IMR-90 (cell line): ENCODE results near the gene SAMD5. TPM values are rescaled to one million over a fixed set of nuclear protein-coding genes. Genes with fewer than 3 reads are reported as not detected.

ENCODE experiments used
- ATAC-seq: fragments of 200-7000 bp; cut with Tn5 transposase; 2 replicates; pipeline ENCODE4 v1.9.1; 2020; ENCODE audit warnings: low read depth, mild to moderate bottlenecking, moderate library complexity
- BruUV-seq: library from RNA; stranded (reverse); fragments of 400-500 nt; replicated peaks from 2 replicates; lab custom pipeline; 2021; lab: Mats Ljungman, UMichigan
- CTCF ChIA-PET: fragments of 300-600 bp; formaldehyde crosslinking; extraction: SDS; loops from one replicate; lab custom pipeline; 2021; ENCODE audit warnings: antibody characterized with exemption; lab: Yijun Ruan, JAX
- POLR2A ChIA-PET: fragments of 300-600 bp; sonication (Branson Sonifier 250); formaldehyde crosslinking; loops from one replicate; lab custom pipeline; 2022; ENCODE audit warnings: antibody characterized with exemption; ENCODE audit not compliant: unreplicated experiment; lab: Charles Lee
- DNase-seq: peaks from one replicate; pipeline ENCODE4 v3.0.0; 2013
- H2AFZ ChIP-seq: replicated peaks from 2 replicates; pipeline ENCODE3; 2013; ENCODE audit warnings: low read length, mild to moderate bottlenecking; ENCODE audit not compliant: poor library complexity
- H2AK5ac ChIP-seq: 2 replicates; pipeline ENCODE4 v1.6.1; 2013; ENCODE audit warnings: low read depth, low read length, inconsistent platforms
- H2AK9ac ChIP-seq: replicated peaks from 2 replicates; pipeline ENCODE3; 2013; ENCODE audit warnings: mild to moderate bottlenecking, low read depth, low read length, moderate library complexity; ENCODE audit not compliant: poor library complexity
- H2BK120ac ChIP-seq: 2 replicates; pipeline ENCODE4 v1.6.1; 2013; ENCODE audit warnings: low read depth, low read length, inconsistent platforms
- H2BK15ac ChIP-seq: 3 replicates; pipeline ENCODE4 v1.6.1; 2013; ENCODE audit warnings: low read depth, low read length, inconsistent platforms
- H2BK20ac ChIP-seq: 2 replicates; pipeline ENCODE4 v1.6.1; 2013; ENCODE audit warnings: low read depth, mild to moderate bottlenecking, inconsistent platforms, low read length, moderate library complexity
- H2BK5ac ChIP-seq: 2 replicates; pipeline ENCODE4 v1.6.1; 2013; ENCODE audit warnings: mild to moderate bottlenecking, low read depth, low read length, inconsistent platforms; ENCODE audit not compliant: poor library complexity, severe bottlenecking
- H3K14ac ChIP-seq: replicated peaks from 2 replicates; pipeline ENCODE4 v1.6.1; 2013; ENCODE audit warnings: low read depth, low read length, inconsistent platforms
- H3K18ac ChIP-seq: 2 replicates; pipeline ENCODE4 v1.6.1; 2013; ENCODE audit warnings: low read depth, low read length, control low read depth
- H3K23ac ChIP-seq: 2 replicates; pipeline ENCODE4 v1.6.1; 2013; ENCODE audit warnings: low read depth, low read length, inconsistent platforms
- H3K27ac ChIP-seq: 2 replicates; pipeline ENCODE4 v1.5.1; 2013; ENCODE audit warnings: mild to moderate bottlenecking, control low read depth, low read length; ENCODE audit not compliant: insufficient read depth
- H3K27me3 ChIP-seq: 2 replicates; pipeline ENCODE4 v1.6.1; 2013; ENCODE audit warnings: low read length; ENCODE audit not compliant: control insufficient read depth, insufficient read depth
- H3K36me3 ChIP-seq: 2 replicates; pipeline ENCODE4 v1.6.1; 2013; ENCODE audit warnings: low read length, mixed read lengths; ENCODE audit not compliant: control insufficient read depth, insufficient read depth
- H3K4ac ChIP-seq: 2 replicates; pipeline ENCODE4 v1.6.1; 2013; ENCODE audit warnings: low read depth, low read length, inconsistent platforms
- H3K4me1 ChIP-seq: 2 replicates; pipeline ENCODE4 v1.6.1; 2013; ENCODE audit warnings: low read length, mixed read lengths; ENCODE audit not compliant: control insufficient read depth, insufficient read depth
- H3K4me2 ChIP-seq: 2 replicates; pipeline ENCODE4 v1.6.1; 2013; ENCODE audit warnings: low read depth, mild to moderate bottlenecking, control low read depth, low read length, moderate library complexity
- H3K4me3 ChIP-seq: 2 replicates; pipeline ENCODE4 v1.5.1; 2013; ENCODE audit warnings: low read depth, mild to moderate bottlenecking, control low read depth, low read length, moderate library complexity; ENCODE audit not compliant: insufficient read depth
- H3K56ac ChIP-seq: 2 replicates; pipeline ENCODE4 v1.6.1; 2013; ENCODE audit warnings: low read length, inconsistent platforms; ENCODE audit not compliant: insufficient read depth; ENCODE audit errors: extremely low read depth
- H3K79me1 ChIP-seq, 2 experiments: 2 replicates each; pipeline ENCODE4 v1.6.1; 2013; ENCODE audit warnings: low read length in 2 of 2, inconsistent platforms in 1 of 2, low read depth in 1 of 2
- H3K9ac ChIP-seq: 2 replicates; pipeline ENCODE4 v1.6.1; 2013; ENCODE audit warnings: low read depth, low read length, control low read depth
- H3K9me1 ChIP-seq: 2 replicates; pipeline ENCODE4 v1.6.1; 2013; ENCODE audit warnings: low read length, inconsistent platforms; ENCODE audit not compliant: insufficient read depth
- H3K9me3 ChIP-seq: 2 replicates; pipeline ENCODE4 v1.6.1; 2013; ENCODE audit warnings: low read length; ENCODE audit not compliant: control insufficient read depth, insufficient read depth
- H4K20me1 ChIP-seq: 2 replicates; pipeline ENCODE4 v1.6.1; 2013; ENCODE audit warnings: low read length, inconsistent platforms; ENCODE audit not compliant: insufficient read depth
- H4K5ac ChIP-seq: 2 replicates; pipeline ENCODE4 v1.6.1; 2013; ENCODE audit warnings: mild to moderate bottlenecking, low read depth, low read length, control low read depth
- H4K8ac ChIP-seq, 2 experiments: 2 replicates each; pipeline ENCODE4 v1.6.1; 2013; ENCODE audit warnings: low read depth in 2 of 2, low read length in 2 of 2, control low read depth in 1 of 2, inconsistent platforms in 1 of 2
- H4K91ac ChIP-seq: 2 replicates; pipeline ENCODE4 v1.6.1; 2013; ENCODE audit warnings: low read depth, low read length, inconsistent platforms; ENCODE audit not compliant: insufficient read depth
- BHLHE40 ChIP-seq: fragments of 150-350 bp; IDR thresholded peaks from 2 replicates; pipeline ENCODE4 v1.6.1; 2016; ENCODE audit warnings: mild to moderate bottlenecking, low read depth, low read length
- CHD1 ChIP-seq: IDR thresholded peaks from 2 replicates; pipeline ENCODE4 v1.6.1; 2012; ENCODE audit warnings: low read depth, low read length, improper control_type of control experiment
- MAFK ChIP-seq: IDR thresholded peaks from 2 replicates; pipeline ENCODE4 v1.6.1; 2012; ENCODE audit warnings: low read depth, low read length, improper control_type of control experiment
- MAZ ChIP-seq: IDR thresholded peaks from 2 replicates; pipeline ENCODE4 v1.6.1; 2012; ENCODE audit warnings: low read depth, mild to moderate bottlenecking, low read length, improper control_type of control experiment, moderate library complexity, borderline replicate concordance
- NFE2L2 ChIP-seq: fragments of 150-350 bp; IDR thresholded peaks from 2 replicates; pipeline ENCODE4 v1.6.1; 2016; ENCODE audit warnings: low read depth, mild to moderate bottlenecking, low read length
- RCOR1 ChIP-seq: IDR thresholded peaks from 2 replicates; pipeline ENCODE4 v1.6.1; 2012; ENCODE audit warnings: mild to moderate bottlenecking, low read length, improper control_type of control experiment; ENCODE audit not compliant: insufficient replicate concordance
- SMC3 ChIP-seq: fragments of 150-350 bp; IDR thresholded peaks from 2 replicates; pipeline ENCODE4 v1.6.1; 2016; ENCODE audit warnings: low read depth, mild to moderate bottlenecking, antibody characterized with exemption, low read length, moderate library complexity
- dilution Hi-C: fragments of 300-500 bp; cut with HindIII; formaldehyde crosslinking; loops from one replicate; pipeline ENCODE4 v1.14.3; 2018; ENCODE audit warnings: low sequenced_read_pairs; ENCODE audit not compliant: unreplicated experiment
- in situ Hi-C: fragments of 300-500 bp; cut with MboI; formaldehyde crosslinking; loops from 3 replicates; pipeline ENCODE4 v1.14.3; 2019; ENCODE audit warnings: low sequenced_read_pairs, inconsistent platforms, mixed read lengths
- intact Hi-C: fragments of 100-400 bp; cut with micrococcal nuclease; formaldehyde crosslinking; loops from 2 replicates; pipeline ENCODE4 v1.10.0; 2022
- polyA plus RNA-seq, 3 experiments: library from polyadenylated mRNA; depleted of rRNA; stranded (reverse); fragments of >200 nt; gene quantifications; 2 replicates each; pipeline ENCODE4 v1.2.3, GENCODE V29; 2012; ENCODE audit warnings: low replicate concordance in 1 of 3
- total RNA-seq: library from RNA; depleted of rRNA; stranded (reverse); fragments of >200 nt; gene quantifications from 2 replicates; pipeline ENCODE4 v1.2.3, GENCODE V29; 2012
- TF ChIP-seq, protein P1 (sequence below): fragments of 150-350 bp; IDR thresholded peaks from 2 replicates; pipeline ENCODE4 v1.6.1; 2017; ENCODE audit warnings: mild to moderate bottlenecking, antibody characterized with exemption, low read length, low read depth
- TF ChIP-seq, protein P2 (sequence below): conservative IDR thresholded peaks from 2 replicates; pipeline ENCODE4 v1.5.1; 2012; ENCODE audit warnings: mild to moderate bottlenecking, low read depth, low read length, improper control_type of control experiment
- TF ChIP-seq, protein P3 (sequence below): fragments of 150-350 bp; IDR thresholded peaks from 2 replicates; pipeline ENCODE4 v1.6.1; 2016; ENCODE audit warnings: low read depth, mild to moderate bottlenecking, low read length, moderate library complexity, borderline replicate concordance

Gene SAMD5
- total and polyA plus RNA-seq, 2 of the 4 experiments (the other 2 are of a cell fraction), result 1.0 to 1.6 TPM

DNA sequence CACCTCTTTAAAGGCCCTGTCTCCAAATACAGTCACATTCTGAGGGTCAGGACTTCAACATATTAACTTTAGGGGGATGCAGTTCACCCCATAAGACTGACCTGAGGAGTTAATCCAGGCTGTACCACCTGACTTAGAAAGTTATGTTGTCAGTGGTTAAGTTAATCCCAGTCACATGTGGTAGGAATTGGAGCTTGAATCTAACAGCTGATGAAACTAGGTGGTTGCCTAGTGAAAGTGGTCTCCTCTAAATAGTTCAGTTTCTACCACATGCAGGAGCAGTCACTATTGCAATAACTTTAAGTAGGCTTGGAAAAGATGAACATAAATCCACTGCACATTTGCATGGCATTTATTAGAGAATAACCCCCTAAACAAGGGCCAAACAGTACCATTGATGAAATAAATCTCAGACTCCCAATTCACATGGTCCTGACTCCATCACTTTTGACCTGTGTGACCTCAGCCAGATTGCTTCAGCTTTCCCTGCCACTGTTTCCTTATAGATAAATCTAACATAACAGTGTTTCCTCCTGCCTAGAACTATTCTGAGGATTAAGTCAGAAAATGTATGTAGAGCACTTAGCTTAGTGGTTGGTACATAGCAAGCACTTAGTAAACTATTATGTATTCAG lies 20.1 kb downstream of the SAMD5 start:
- no peak overlapping the region for H3K4me2 ChIP-seq
- no peak for TF ChIP-seq CHD1
- TF ChIP-seq BHLHE40, result no peak
- TF ChIP-seq, protein P1, sequence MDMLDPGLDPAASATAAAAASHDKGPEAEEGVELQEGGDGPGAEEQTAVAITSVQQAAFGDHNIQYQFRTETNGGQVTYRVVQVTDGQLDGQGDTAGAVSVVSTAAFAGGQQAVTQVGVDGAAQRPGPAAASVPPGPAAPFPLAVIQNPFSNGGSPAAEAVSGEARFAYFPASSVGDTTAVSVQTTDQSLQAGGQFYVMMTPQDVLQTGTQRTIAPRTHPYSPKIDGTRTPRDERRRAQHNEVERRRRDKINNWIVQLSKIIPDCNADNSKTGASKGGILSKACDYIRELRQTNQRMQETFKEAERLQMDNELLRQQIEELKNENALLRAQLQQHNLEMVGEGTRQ, result no peak
- TF ChIP-seq RCOR1, result no peak
- TF ChIP-seq MAFK, result no peak
- no peak for TF ChIP-seq NFE2L2
- TF ChIP-seq SMC3, result no peak
- TF ChIP-seq, protein P2, sequence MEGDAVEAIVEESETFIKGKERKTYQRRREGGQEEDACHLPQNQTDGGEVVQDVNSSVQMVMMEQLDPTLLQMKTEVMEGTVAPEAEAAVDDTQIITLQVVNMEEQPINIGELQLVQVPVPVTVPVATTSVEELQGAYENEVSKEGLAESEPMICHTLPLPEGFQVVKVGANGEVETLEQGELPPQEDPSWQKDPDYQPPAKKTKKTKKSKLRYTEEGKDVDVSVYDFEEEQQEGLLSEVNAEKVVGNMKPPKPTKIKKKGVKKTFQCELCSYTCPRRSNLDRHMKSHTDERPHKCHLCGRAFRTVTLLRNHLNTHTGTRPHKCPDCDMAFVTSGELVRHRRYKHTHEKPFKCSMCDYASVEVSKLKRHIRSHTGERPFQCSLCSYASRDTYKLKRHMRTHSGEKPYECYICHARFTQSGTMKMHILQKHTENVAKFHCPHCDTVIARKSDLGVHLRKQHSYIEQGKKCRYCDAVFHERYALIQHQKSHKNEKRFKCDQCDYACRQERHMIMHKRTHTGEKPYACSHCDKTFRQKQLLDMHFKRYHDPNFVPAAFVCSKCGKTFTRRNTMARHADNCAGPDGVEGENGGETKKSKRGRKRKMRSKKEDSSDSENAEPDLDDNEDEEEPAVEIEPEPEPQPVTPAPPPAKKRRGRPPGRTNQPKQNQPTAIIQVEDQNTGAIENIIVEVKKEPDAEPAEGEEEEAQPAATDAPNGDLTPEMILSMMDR, result no peak
- TF ChIP-seq MAZ, result no peak
- TF ChIP-seq, protein P3, sequence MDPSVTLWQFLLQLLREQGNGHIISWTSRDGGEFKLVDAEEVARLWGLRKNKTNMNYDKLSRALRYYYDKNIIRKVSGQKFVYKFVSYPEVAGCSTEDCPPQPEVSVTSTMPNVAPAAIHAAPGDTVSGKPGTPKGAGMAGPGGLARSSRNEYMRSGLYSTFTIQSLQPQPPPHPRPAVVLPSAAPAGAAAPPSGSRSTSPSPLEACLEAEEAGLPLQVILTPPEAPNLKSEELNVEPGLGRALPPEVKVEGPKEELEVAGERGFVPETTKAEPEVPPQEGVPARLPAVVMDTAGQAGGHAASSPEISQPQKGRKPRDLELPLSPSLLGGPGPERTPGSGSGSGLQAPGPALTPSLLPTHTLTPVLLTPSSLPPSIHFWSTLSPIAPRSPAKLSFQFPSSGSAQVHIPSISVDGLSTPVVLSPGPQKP, result no peak
- H2AK9ac ChIP-seq, result no peak overlapping the region
- H3K27ac ChIP-seq, result no peak overlapping the region
- H3K4me3 ChIP-seq, result no peak overlapping the region
- H3K36me3 ChIP-seq, result no peaks in the 10 kb centered on the region
- ChIA-PET CTCF (no interaction called here), POLR2A (no interaction called here)
- no peaks in the 10 kb centered on the region for H3K27me3 ChIP-seq
- H4K91ac ChIP-seq, result no peak overlapping the region
- H3K23ac ChIP-seq, result no peak overlapping the region
- no peak overlapping the region for H4K5ac ChIP-seq
- dilution Hi-C loops (no loop called here), intact Hi-C loops (no loop called here), in situ Hi-C loops (no loop called here)
- H3K4me1 ChIP-seq, result peaks cover 2% of the 10 kb centered on the region; the same call in 1 of the 2 replicates
- no peak overlapping the region for H4K8ac ChIP-seq
- H3K56ac ChIP-seq, result no peak overlapping the region
- H3K4ac ChIP-seq, result no peak overlapping the region
- BruUV-seq, result no TSS peak
- no peak overlapping the region for H3K9ac ChIP-seq
- no peaks in the 10 kb centered on the region for H3K79me1 ChIP-seq
- no peaks in the 10 kb centered on the region for H4K20me1 ChIP-seq
- no peak overlapping the region for H2BK120ac ChIP-seq
- H2AFZ ChIP-seq, result no peak overlapping the region
- no peak overlapping the region for H3K18ac ChIP-seq
- H3K9me1 ChIP-seq, result peaks cover 2% of the 10 kb centered on the region; the same call in 1 of the 2 replicates
- no peak overlapping the region; the same call in 2 of the 3 replicates for H2BK15ac ChIP-seq
- H3K14ac ChIP-seq, result no peak overlapping the region
- H2BK5ac ChIP-seq, result no peak overlapping the region
- ATAC-seq, result no peak
- H3K9me3 ChIP-seq, result no peaks in the 10 kb centered on the region
- no peak overlapping the region for H2AK5ac ChIP-seq
- no peak for DNase-seq
- no peak overlapping the region for H2BK20ac ChIP-seq
